Measurements from ENCODE around the gene ZCCHC7.

- TF ChIP-seq, protein P1, sequence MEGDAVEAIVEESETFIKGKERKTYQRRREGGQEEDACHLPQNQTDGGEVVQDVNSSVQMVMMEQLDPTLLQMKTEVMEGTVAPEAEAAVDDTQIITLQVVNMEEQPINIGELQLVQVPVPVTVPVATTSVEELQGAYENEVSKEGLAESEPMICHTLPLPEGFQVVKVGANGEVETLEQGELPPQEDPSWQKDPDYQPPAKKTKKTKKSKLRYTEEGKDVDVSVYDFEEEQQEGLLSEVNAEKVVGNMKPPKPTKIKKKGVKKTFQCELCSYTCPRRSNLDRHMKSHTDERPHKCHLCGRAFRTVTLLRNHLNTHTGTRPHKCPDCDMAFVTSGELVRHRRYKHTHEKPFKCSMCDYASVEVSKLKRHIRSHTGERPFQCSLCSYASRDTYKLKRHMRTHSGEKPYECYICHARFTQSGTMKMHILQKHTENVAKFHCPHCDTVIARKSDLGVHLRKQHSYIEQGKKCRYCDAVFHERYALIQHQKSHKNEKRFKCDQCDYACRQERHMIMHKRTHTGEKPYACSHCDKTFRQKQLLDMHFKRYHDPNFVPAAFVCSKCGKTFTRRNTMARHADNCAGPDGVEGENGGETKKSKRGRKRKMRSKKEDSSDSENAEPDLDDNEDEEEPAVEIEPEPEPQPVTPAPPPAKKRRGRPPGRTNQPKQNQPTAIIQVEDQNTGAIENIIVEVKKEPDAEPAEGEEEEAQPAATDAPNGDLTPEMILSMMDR (conservative IDR thresholded peaks at IDR 0.05; ENCODE audit: low read length): no peak
- no peak for TF ChIP-seq EZH2phosphoT487 (IDR thresholded peaks at IDR 0.05; ENCODE audit: borderline replicate concordance, low read depth, low read length)
Observed at GRCh38 chr9:37212435-37212834, 92.1 kb downstream of the ZCCHC7 start.

Measured in OCI-LY7 (cell line).